BE2C (cell line): ENCODE results near the gene ARHGAP6.

ENCODE experiments used
- DNase-seq: peaks from one replicate; pipeline ENCODE4 v3.0.0-alpha.2; 2020
- H3K27me3 ChIP-seq: fragments of 250-450 bp; sonication (Bioruptor Pico); 2 replicates; pipeline ENCODE4 v1.5.1; 2020; ENCODE audit warnings: mild to moderate bottlenecking
- H3K36me3 ChIP-seq: fragments of 250-450 bp; sonication (Bioruptor Pico); 2 replicates; pipeline ENCODE4 v1.5.1; 2020; ENCODE audit warnings: mild to moderate bottlenecking
- H3K4me1 ChIP-seq: fragments of 250-450 bp; sonication (Bioruptor Pico); 2 replicates; pipeline ENCODE4 v1.5.1; 2020
- H3K4me3 ChIP-seq: 2 replicates; pipeline ENCODE4 v1.5.1; 2011; ENCODE audit warnings: low read depth, low read length
- H3K9me3 ChIP-seq: fragments of 250-450 bp; sonication (Bioruptor Pico); 2 replicates; pipeline ENCODE4 v1.5.1; 2020
- TF ChIP-seq, protein P1 (sequence below): IDR thresholded peaks from 2 replicates; pipeline ENCODE4 v1.5.1; 2012; ENCODE audit warnings: mild to moderate bottlenecking, low read depth, low read length

ARHGAP6 gene

DNA sequence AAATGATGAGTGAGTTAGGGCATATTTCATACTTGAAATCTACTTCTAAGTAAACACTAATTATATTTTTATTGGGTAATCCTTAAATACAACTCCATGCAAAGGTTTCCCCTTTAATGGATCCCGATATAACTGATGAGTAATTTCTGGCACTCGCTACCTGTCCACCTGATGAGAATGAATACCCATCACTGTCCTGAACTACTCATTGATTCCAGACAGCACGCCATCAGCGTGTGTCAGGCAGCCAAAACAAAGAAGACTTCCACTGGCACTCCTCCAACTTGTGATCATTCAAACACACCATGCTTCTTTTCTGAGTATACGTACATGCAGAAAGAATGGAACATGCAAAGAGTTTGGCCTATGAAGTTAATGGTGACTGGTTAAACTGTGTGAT, 485.1 kb downstream of the ARHGAP6 start:
- H3K9me3 ChIP-seq: no peaks in the 10 kb centered on the region
- H3K4me3 ChIP-seq: no peak overlapping the region
- TF ChIP-seq, protein P1, sequence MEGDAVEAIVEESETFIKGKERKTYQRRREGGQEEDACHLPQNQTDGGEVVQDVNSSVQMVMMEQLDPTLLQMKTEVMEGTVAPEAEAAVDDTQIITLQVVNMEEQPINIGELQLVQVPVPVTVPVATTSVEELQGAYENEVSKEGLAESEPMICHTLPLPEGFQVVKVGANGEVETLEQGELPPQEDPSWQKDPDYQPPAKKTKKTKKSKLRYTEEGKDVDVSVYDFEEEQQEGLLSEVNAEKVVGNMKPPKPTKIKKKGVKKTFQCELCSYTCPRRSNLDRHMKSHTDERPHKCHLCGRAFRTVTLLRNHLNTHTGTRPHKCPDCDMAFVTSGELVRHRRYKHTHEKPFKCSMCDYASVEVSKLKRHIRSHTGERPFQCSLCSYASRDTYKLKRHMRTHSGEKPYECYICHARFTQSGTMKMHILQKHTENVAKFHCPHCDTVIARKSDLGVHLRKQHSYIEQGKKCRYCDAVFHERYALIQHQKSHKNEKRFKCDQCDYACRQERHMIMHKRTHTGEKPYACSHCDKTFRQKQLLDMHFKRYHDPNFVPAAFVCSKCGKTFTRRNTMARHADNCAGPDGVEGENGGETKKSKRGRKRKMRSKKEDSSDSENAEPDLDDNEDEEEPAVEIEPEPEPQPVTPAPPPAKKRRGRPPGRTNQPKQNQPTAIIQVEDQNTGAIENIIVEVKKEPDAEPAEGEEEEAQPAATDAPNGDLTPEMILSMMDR: no peak
- no peaks in the 10 kb centered on the region for H3K27me3 ChIP-seq
- no peak for DNase-seq
- H3K4me1 ChIP-seq: no peaks in the 10 kb centered on the region
- no peaks in the 10 kb centered on the region for H3K36me3 ChIP-seq

DNA sequence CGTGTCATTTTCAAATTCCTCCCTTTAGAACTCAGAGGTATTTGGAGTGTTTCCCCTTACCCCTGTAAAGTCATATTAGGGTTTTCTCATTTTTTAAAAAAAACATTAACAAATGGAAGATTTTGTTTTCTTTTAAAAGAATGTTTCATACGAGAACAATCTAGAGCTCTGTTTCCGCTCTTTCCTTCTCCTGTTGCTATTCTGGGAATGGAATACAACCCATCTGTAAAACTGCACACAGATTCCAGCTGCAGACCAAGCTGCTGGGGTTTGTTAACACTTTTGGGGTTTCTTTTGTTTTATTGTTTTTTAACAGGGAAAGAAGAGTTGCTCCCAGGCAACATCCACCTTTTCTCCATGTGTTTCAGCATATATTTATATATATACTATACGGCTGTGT, 493.3 kb downstream of the ARHGAP6 start:
- H3K4me1 ChIP-seq: no peaks in the 10 kb centered on the region
- TF ChIP-seq, protein P1: no peak
- no peaks in the 10 kb centered on the region for H3K27me3 ChIP-seq
- H3K36me3 ChIP-seq: no peaks in the 10 kb centered on the region
- H3K4me3 ChIP-seq: no peak overlapping the region
- H3K9me3 ChIP-seq: no peaks in the 10 kb centered on the region
- no peak for DNase-seq

DNA sequence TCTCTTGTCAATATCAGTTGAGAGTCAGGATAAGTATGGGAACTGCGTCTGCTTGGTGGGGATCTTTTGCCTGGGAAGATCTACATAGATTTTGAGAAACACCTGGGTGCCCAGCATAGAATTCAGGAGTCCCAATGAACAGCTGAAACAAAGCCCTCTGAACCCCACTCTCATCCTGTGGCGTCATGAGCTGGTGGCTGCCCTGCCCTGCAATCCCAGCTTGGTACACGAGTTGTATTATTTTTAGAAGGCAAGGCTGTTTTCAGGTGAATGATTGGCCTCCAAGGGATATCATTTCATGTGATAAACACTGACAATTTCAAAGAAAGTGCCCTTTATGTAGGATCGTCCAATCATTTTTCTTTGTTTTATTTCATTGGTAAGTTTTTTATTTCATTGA, 493.8 kb downstream of the ARHGAP6 start:
- H3K27me3 ChIP-seq: no peaks in the 10 kb centered on the region
- H3K4me3 ChIP-seq: no peak overlapping the region
- H3K36me3 ChIP-seq: no peaks in the 10 kb centered on the region
- H3K4me1 ChIP-seq: no peaks in the 10 kb centered on the region
- TF ChIP-seq, protein P1: no peak
- no peak for DNase-seq
- no peaks in the 10 kb centered on the region for H3K9me3 ChIP-seq

DNA sequence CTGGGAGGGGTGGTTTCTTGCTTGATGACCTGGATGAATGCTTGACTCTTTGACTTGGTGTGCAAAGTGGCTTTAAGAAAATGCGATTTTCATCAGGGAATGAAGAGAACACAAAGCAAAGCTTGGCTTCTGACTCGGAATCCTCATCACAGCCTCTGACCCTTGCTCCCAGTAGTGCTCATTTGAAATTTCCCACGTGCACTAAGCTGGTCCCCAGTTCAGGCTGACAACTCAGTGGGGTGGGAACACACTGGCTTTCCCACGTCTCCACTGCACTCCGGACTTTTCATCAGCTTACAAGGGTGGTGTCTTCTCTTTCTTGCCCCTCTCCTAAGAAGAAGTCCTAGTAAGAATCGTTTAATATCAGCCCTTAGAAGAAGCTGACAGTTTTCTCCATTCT, 501.3 kb downstream of the ARHGAP6 start:
- Histone ChIP-seq H3K9me3 (no peaks in the 10 kb centered on the region), H3K36me3 (no peaks in the 10 kb centered on the region), H3K4me3 (no peak overlapping the region), H3K27me3 (no peaks in the 10 kb centered on the region), H3K4me1 (no peaks in the 10 kb centered on the region)
- no peak for DNase-seq
- TF ChIP-seq, protein P1: no peak

DNA sequence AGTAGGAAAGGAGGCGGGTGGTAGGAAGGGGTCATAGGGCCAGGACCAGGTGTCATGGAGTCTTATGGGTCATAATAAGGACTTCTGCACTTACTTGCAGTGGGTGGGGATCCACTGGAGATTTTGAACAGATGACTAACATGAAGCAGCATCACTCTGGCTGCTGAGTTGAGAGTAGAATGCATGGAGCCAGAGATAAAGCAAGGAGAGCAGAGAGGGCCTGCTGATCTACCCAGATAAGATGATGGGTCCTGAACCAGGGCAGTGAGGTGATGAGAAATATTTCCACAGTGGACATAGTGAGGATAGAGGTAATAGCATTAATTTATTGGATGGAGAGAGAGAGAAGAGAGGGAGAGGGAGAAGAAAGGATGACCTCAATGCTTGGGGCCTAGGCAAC, 506.6 kb downstream of the ARHGAP6 start:
- TF ChIP-seq, protein P1: no peak
- no peaks in the 10 kb centered on the region for H3K9me3 ChIP-seq
- H3K4me3 ChIP-seq: no peak overlapping the region
- H3K27me3 ChIP-seq: no peaks in the 10 kb centered on the region
- no peaks in the 10 kb centered on the region for H3K4me1 ChIP-seq
- no peak for DNase-seq
- no peaks in the 10 kb centered on the region for H3K36me3 ChIP-seq

DNA sequence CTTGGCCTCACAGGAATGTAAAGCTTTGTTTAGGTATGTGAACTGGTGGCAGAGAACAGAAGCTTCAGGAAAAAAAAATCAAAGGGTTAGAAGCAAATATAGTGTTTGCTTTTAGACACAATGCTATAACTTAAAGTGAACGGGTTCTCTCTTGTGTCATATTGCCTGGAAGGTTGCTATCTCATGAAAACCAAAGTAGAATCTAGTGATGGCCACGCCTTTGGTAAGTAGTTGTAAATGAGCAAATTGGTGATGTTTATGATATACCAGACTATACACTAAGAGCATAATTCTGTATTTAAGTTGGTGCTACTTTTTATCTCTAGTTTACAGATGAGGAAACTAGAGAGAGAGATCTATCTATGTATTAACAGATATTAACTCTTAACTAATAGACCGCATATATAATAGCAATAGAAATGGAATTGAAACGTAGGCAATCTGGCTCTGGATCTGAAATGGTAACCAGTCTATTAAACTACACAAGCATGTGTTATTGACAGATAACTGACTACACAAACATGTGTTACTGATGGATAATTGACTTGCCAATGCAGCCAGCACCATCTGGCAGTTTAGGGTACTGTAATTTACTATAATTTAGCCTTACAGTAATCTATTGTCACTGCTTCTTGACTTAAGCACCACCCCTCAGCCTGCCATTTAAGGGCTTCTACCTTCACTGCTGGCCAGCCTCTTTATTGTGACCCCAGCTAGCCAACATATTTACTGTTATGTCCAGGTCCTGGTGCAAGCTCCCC, 513.7 kb downstream of the ARHGAP6 start:
- DNase-seq: no peak

More for the DNA sequence above, 513.7 kb downstream of the ARHGAP6 start:
- H3K9me3 ChIP-seq: no peaks in the 10 kb centered on the region
- H3K36me3 ChIP-seq: no peaks in the 10 kb centered on the region
- H3K4me3 ChIP-seq: no peak overlapping the region
- no peaks in the 10 kb centered on the region for H3K4me1 ChIP-seq
- TF ChIP-seq, protein P1: no peak
- no peaks in the 10 kb centered on the region for H3K27me3 ChIP-seq
